HCT116 (cell line): ENCODE measurements around the gene SNAPC1. TPM values are rescaled to one million over a fixed set of nuclear protein-coding genes. Genes with fewer than 3 reads are reported as not detected.

Experiments
- ATAC-seq: fragments of 200-7000 bp; cut with Tn5 transposase; 2 replicates; pipeline ENCODE4 v1.9.1; 2020; ENCODE audit warnings: mild to moderate bottlenecking, moderate library complexity
- BruUV-seq: library from RNA; stranded (reverse); fragments of 400-500 nt; replicated peaks from 2 replicates; lab custom pipeline; 2021; lab: Mats Ljungman, UMichigan
- CTCF ChIA-PET: fragments of 300-600 bp; sonication (Branson Sonifier 250); formaldehyde crosslinking; loops from one replicate; lab custom pipeline; 2021; ENCODE audit warnings: antibody characterized with exemption; lab: Charles Lee
- POLR2A ChIA-PET: fragments of 300-600, 350-600 bp; sonication (Branson Sonifier 250); formaldehyde crosslinking; loops from one replicate; lab custom pipeline; 2021; ENCODE audit warnings: antibody characterized with exemption; lab: Charles Lee
- RAD21 ChIA-PET, 2 experiments: fragments of 300-600 bp; sonication (Branson Sonifier 250); formaldehyde crosslinking; loops; one replicate each; lab custom pipeline; 2023; ENCODE audit warnings: low total read pairs in 2 of 2; ENCODE audit not compliant: uncharacterized antibody in 2 of 2, unreplicated experiment in 2 of 2, low non-redundant PET in 1 of 2; lab: Charles Lee
- DNase-seq: peaks from one replicate; pipeline ENCODE4 v3.0.0-alpha.2; 2010; ENCODE audit warnings: low read depth, low spot score
- H2AFZ ChIP-seq: fragments of 200-600 bp; shearing (Covaris generic), sonication (generic); 2 replicates; pipeline ENCODE4 v1.6.1; 2017; ENCODE audit warnings: low read depth, mixed run types, mixed read lengths, antibody characterized with exemption, low read length; ENCODE audit not compliant: poor library complexity, severe bottlenecking
- H3K27ac ChIP-seq: 2 replicates; pipeline ENCODE4 v1.5.1; 2012; ENCODE audit warnings: low read depth, low read length
- H3K27me3 ChIP-seq: fragments of 200-600 bp; sonication (generic); 2 replicates; pipeline ENCODE4 v1.6.1; 2016; ENCODE audit warnings: mixed run types, low read length, mixed read lengths; ENCODE audit not compliant: insufficient read depth
- H3K36me3 ChIP-seq, 2 experiments: fragments of 200-500 bp in 1 of 2; fragments of 200-600 bp in 1 of 2; sonication (Bioruptor generic) in 1 of 2; sonication (generic) in 1 of 2; 2 replicates each; pipeline versions ENCODE4 v1.5.1 to v1.6.1; 2014 to 2016; ENCODE audit warnings: low read length in 2 of 2, inconsistent platforms in 1 of 2, mixed read lengths in 1 of 2, mixed run types in 1 of 2; ENCODE audit not compliant: insufficient read depth in 2 of 2, control insufficient read depth in 1 of 2
- H3K4me1 ChIP-seq, 2 experiments: fragments of 200-600 bp in 1 of 2; sonication (generic) in 1 of 2; 2 replicates each; pipeline versions ENCODE4 v1.5.1 to v1.6.1; 2012 to 2017; ENCODE audit warnings: low read length in 2 of 2, inconsistent platforms in 1 of 2, mild to moderate bottlenecking in 1 of 2, mixed read lengths in 1 of 2, mixed run types in 1 of 2, moderate library complexity in 1 of 2; ENCODE audit not compliant: insufficient read depth in 2 of 2, control insufficient read depth in 1 of 2
- H3K4me2 ChIP-seq: fragments of 200-600 bp; sonication (generic); 2 replicates; pipeline ENCODE4 v1.6.1; 2017; ENCODE audit warnings: mixed run types, low read length, mixed read lengths
- H3K4me3 ChIP-seq, 2 experiments: fragments of 200-600 bp in 1 of 2; sonication (generic) in 1 of 2; replicated peaks in 1 of 2; 2 replicates each; pipeline ENCODE4 v1.5.1; 2011 to 2016; ENCODE audit warnings: low read length in 2 of 2, control low read depth in 1 of 2, low read depth in 1 of 2, mild to moderate bottlenecking in 1 of 2, mixed read lengths in 1 of 2, mixed run types in 1 of 2
- H3K79me2 ChIP-seq: fragments of 200-600 bp; sonication (generic); 2 replicates; pipeline ENCODE4 v1.6.1; 2017; ENCODE audit warnings: mild to moderate bottlenecking, mixed run types, low read length, moderate library complexity, mixed read lengths; ENCODE audit not compliant: insufficient read depth
- H3K9ac ChIP-seq: fragments of 200-600 bp; sonication (generic); 2 replicates; pipeline ENCODE4 v1.6.1; 2016; ENCODE audit warnings: low read length, mixed read lengths
- H3K9me2 ChIP-seq: fragments of 200-600 bp; sonication (generic), shearing (Covaris generic); 2 replicates; pipeline ENCODE4 v1.6.1; 2017; ENCODE audit warnings: mixed run types, mild to moderate bottlenecking, moderate library complexity; ENCODE audit not compliant: insufficient read depth
- H3K9me3 ChIP-seq, 2 experiments: fragments of 200-500 bp in 1 of 2; fragments of 200-600 bp in 1 of 2; sonication (Bioruptor generic) in 1 of 2; sonication (generic) in 1 of 2; 2 replicates each; pipeline ENCODE4 v1.6.1; 2014 to 2017; ENCODE audit warnings: low read length in 2 of 2, mixed read lengths in 2 of 2, inconsistent platforms in 1 of 2, low read depth in 1 of 2, mild to moderate bottlenecking in 1 of 2, mixed run types in 1 of 2, moderate library complexity in 1 of 2; ENCODE audit not compliant: control insufficient read depth in 1 of 2, insufficient read depth in 1 of 2
- H4K20me1 ChIP-seq: fragments of 200-600 bp; sonication (generic), shearing (Covaris generic); 2 replicates; pipeline ENCODE4 v1.6.1; 2017; ENCODE audit warnings: mixed run types, mild to moderate bottlenecking, moderate library complexity; ENCODE audit not compliant: insufficient read depth
- CBX3 ChIP-seq: IDR thresholded peaks from 2 replicates; pipeline ENCODE4 v1.6.1; 2012; ENCODE audit warnings: low read depth
- RAD21 ChIP-seq: IDR thresholded peaks from 2 replicates; pipeline ENCODE4 v1.6.1; 2012; ENCODE audit warnings: low read depth, mild to moderate bottlenecking
- TCF7L2 ChIP-seq: IDR thresholded peaks from 2 replicates; pipeline ENCODE4 v1.7.0; 2011; ENCODE audit warnings: borderline replicate concordance, inconsistent platforms; ENCODE audit not compliant: insufficient read depth, insufficient read length; ENCODE audit errors: extremely low read depth
- intact Hi-C: fragments of 100-400 bp; cut with micrococcal nuclease; formaldehyde crosslinking; loops from 2 replicates; pipeline ENCODE4 v1.10.0; 2022
- total RNA-seq: library from RNA; stranded (reverse); gene quantifications from one replicate; pipeline ENCODE4 v1.2.1, GENCODE V29; 2021; ENCODE audit not compliant: unreplicated experiment
- TF ChIP-seq, protein P1 (sequence below), 3 experiments: fragments of 200-600 bp in 1 of 3; sonication (generic) in 1 of 3; IDR thresholded peaks in 2 of 3; conservative IDR thresholded peaks in 1 of 3; 2 replicates each; pipeline ENCODE4 v1.5.1; 2012 to 2017; ENCODE audit warnings: low read depth in 2 of 3, low read length in 2 of 3, antibody characterized with exemption in 1 of 3, borderline replicate concordance in 1 of 3, control low read depth in 1 of 3, mild to moderate bottlenecking in 1 of 3, mixed read lengths in 1 of 3, mixed run types in 1 of 3, moderate library complexity in 1 of 3; ENCODE audit not compliant: insufficient read depth in 1 of 3

Gene SNAPC1
- total RNA-seq, 1 experiment from 2014 or later = 8.2 TPM

GRCh38 chr14:61730756-61731373 lies 31.4 kb upstream of the SNAPC1 start:
- Histone ChIP-seq H2AFZ (no peak overlapping the region), H3K9ac (no peak overlapping the region), H3K36me3 (peaks cover 37 to 48% of the 10 kb centered on the region in 2 experiments), H4K20me1 (no peaks in the 10 kb centered on the region; the same call in 1 of the 2 replicates), H3K4me2 (no peak overlapping the region), H3K27ac (no peak overlapping the region), H3K27me3 (no peaks in the 10 kb centered on the region), H3K4me1 (no peaks in the 10 kb centered on the region), H3K9me2 (no peaks in the 10 kb centered on the region), H3K4me3 (no peak overlapping the region), H3K79me2 (peaks cover 55% of the 10 kb centered on the region), H3K9me3 (no peaks in the 10 kb centered on the region)
- POLR2A ChIA-PET = interaction anchor here (1.2 kb wide), 1 partner anchor 254 kb away, joined by 3 read pairs; no protein-coding TSS in a partner anchor
- DNase-seq (no peak), ATAC-seq (no peak)
- CTCF ChIA-PET = interaction anchor here (1.3 kb wide), 1 partner anchor 260 kb away, joined by 3 read pairs; no protein-coding TSS in a partner anchor
- RAD21 ChIA-PET = no interaction called here
- intact Hi-C loops = loop anchor here (1.0 to 10.0 kb wide), 4 partner anchors 104 to 434 kb away; no protein-coding TSS in a partner anchor
- TF ChIP-seq, protein P1, sequence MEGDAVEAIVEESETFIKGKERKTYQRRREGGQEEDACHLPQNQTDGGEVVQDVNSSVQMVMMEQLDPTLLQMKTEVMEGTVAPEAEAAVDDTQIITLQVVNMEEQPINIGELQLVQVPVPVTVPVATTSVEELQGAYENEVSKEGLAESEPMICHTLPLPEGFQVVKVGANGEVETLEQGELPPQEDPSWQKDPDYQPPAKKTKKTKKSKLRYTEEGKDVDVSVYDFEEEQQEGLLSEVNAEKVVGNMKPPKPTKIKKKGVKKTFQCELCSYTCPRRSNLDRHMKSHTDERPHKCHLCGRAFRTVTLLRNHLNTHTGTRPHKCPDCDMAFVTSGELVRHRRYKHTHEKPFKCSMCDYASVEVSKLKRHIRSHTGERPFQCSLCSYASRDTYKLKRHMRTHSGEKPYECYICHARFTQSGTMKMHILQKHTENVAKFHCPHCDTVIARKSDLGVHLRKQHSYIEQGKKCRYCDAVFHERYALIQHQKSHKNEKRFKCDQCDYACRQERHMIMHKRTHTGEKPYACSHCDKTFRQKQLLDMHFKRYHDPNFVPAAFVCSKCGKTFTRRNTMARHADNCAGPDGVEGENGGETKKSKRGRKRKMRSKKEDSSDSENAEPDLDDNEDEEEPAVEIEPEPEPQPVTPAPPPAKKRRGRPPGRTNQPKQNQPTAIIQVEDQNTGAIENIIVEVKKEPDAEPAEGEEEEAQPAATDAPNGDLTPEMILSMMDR (IDR thresholded peaks at IDR 0.05 in 2 of 3, conservative IDR thresholded peaks at IDR 0.05 in 1 of 3; ENCODE audit: borderline replicate concordance in 1 of 3, insufficient read depth in 1 of 3, low read depth in 2 of 3, low read length in 2 of 3) = peak; percentile 30 to 51 (median 41); a peak in 4 of 6 replicates
- TF ChIP-seq RAD21 (peak; percentile 61), CBX3 (no peak)
- BruUV-seq = no TSS peak

GRCh38 chr14:61733972-61734371 lies 28.2 kb upstream of the SNAPC1 start:
- Histone ChIP-seq H3K9ac (no peak overlapping the region), H2AFZ (no peak overlapping the region), H3K36me3 (peaks cover 44 to 55% of the 10 kb centered on the region in 2 experiments), H3K4me2 (no peak overlapping the region), H3K4me3 (no peak overlapping the region), H3K4me1 (no peaks in the 10 kb centered on the region), H4K20me1 (no peaks in the 10 kb centered on the region), H3K27ac (no peak overlapping the region), H3K27me3 (no peaks in the 10 kb centered on the region), H3K9me3 (no peaks in the 10 kb centered on the region), H3K9me2 (no peaks in the 10 kb centered on the region), H3K79me2 (peaks cover 54% of the 10 kb centered on the region)
- CTCF ChIA-PET = interaction anchor here (1.6 kb wide), 1 partner anchor 259 kb away, joined by 5 read pairs; no protein-coding TSS in a partner anchor
- ATAC-seq = no peak
- no peak for DNase-seq
- no TSS peak for BruUV-seq
- TF ChIP-seq, protein P1 (IDR thresholded peaks at IDR 0.05 in 2 of 3, conservative IDR thresholded peaks at IDR 0.05 in 1 of 3; ENCODE audit: borderline replicate concordance in 1 of 3, insufficient read depth in 1 of 3, low read depth in 2 of 3, low read length in 2 of 3) = 0 out of 6 replicates have a peak, but pooled peaks of 1 of the 3 experiments have one; percentile 9
- TF ChIP-seq TCF7L2 = no peak
- POLR2A ChIA-PET = no interaction called here
- intact Hi-C loops = loop anchor here (5.0 to 10.0 kb wide), 2 partner anchors 101 to 437 kb away; no protein-coding TSS in a partner anchor
- RAD21 ChIA-PET = no interaction called here
